HFFc6 (cell line): Measurements from ENCODE around the gene ASAP2. TPM values are rescaled to one million over a fixed set of nuclear protein-coding genes. Genes with fewer than 3 reads are reported as not detected.
A peak's percentile ranks its signal among the peaks of the same experiment; 100 is the strongest.

ENCODE experiments used
- DNase-seq: peaks from one replicate; pipeline ENCODE4 v3.0.0-alpha.2; 2018
- H3K27ac Mint-ChIP-seq: 2 replicates; pipeline ENCODE4 v1.8.0; 2020; ENCODE audit warnings: mild to moderate bottlenecking, mixed read lengths
- H3K27me3 Mint-ChIP-seq: 2 replicates; pipeline ENCODE4 v1.8.0; 2021; ENCODE audit warnings: mild to moderate bottlenecking, moderate library complexity, mixed read lengths; ENCODE audit not compliant: insufficient read depth
- H3K36me3 Mint-ChIP-seq: 2 replicates; pipeline ENCODE4 v1.8.0; 2021; ENCODE audit warnings: low read depth, mixed read lengths
- H3K4me1 Mint-ChIP-seq: 2 replicates; pipeline ENCODE4 v1.8.0; 2020; ENCODE audit warnings: low read depth, mixed read lengths
- H3K4me3 Mint-ChIP-seq: 2 replicates; pipeline ENCODE4 v1.8.0; 2020; ENCODE audit warnings: mild to moderate bottlenecking, moderate library complexity, mixed read lengths
- H3K9me3 Mint-ChIP-seq: 2 replicates; pipeline ENCODE4 v1.8.0; 2020; ENCODE audit warnings: mild to moderate bottlenecking, mixed read lengths
- total RNA-seq, 6 experiments: library from RNA; stranded (reverse); fragmentation: NEBNext Ultra II Directional; extraction: Animal tissue kit (Norgen Biotek cat#: 25700); gene quantifications; 2 replicates in 1 of 6; 3 replicates in 5 of 6; pipeline ENCODE4 v1.2.3, GENCODE V29; 2021
- TF ChIP-seq, protein P1 (sequence below): fragments of 200-600 bp; sonication (generic); IDR thresholded peaks from 2 replicates; pipeline ENCODE4 v1.5.0; 2021; ENCODE audit warnings: antibody characterized with exemption, mild to moderate bottlenecking

ASAP2 gene
- total RNA-seq, 6 experiments from 2014 or later: 31.2 to 37.4 (median 34.3) TPM

- Mint-ChIP-seq H3K4me1 (peaks cover 68% of the 10 kb centered on the region), H3K9me3 (no peaks in the 10 kb centered on the region), H3K36me3 (no peaks in the 10 kb centered on the region), H3K27ac (peak overlapping the region; percentile 97), H3K27me3 (no peaks in the 10 kb centered on the region; the same call in 1 of the 2 replicates), H3K4me3 (peak overlapping the region; percentile 83)
- DNase-seq: peak; percentile 68
- TF ChIP-seq, protein P1, sequence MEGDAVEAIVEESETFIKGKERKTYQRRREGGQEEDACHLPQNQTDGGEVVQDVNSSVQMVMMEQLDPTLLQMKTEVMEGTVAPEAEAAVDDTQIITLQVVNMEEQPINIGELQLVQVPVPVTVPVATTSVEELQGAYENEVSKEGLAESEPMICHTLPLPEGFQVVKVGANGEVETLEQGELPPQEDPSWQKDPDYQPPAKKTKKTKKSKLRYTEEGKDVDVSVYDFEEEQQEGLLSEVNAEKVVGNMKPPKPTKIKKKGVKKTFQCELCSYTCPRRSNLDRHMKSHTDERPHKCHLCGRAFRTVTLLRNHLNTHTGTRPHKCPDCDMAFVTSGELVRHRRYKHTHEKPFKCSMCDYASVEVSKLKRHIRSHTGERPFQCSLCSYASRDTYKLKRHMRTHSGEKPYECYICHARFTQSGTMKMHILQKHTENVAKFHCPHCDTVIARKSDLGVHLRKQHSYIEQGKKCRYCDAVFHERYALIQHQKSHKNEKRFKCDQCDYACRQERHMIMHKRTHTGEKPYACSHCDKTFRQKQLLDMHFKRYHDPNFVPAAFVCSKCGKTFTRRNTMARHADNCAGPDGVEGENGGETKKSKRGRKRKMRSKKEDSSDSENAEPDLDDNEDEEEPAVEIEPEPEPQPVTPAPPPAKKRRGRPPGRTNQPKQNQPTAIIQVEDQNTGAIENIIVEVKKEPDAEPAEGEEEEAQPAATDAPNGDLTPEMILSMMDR: no peak
Measured at GRCh38 chr2:9178904-9179571, 27.6 kb upstream of the ASAP2 start.

DNA sequence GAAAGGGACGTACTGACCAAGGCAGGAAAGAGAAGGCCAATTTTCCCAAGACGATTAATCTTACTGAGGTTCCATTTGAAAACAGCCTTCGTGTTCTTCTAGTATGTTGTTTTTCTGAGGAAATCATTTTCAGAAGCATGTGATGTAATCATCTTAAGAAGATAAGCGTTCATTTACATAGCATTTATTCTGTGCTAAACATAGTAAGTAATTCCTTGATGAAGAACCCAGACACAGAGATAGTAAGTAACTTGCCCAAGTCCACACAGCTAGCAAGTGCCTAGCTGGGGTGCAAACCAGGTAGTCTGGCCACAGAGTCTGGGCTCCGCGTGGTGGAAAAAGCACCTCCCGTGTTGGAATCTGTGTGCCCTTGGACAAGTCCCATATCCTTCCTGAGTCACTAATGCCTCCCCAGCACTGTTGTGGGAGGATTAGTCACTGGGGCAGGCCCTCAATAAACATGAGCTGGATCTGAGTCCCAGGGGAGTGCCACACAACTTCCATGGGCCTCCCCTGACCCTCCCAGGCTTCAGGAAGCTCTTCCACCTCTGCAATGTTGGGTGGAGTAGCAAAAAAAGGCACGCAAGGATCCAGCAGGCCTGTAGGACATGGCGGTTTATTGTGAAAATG, 26.9 kb upstream of the ASAP2 start:
- peaks cover 63% of the 10 kb centered on the region for H3K4me1 Mint-ChIP-seq
- no peaks in the 10 kb centered on the region for H3K9me3 Mint-ChIP-seq
- peak overlapping the region; percentile 83 for H3K4me3 Mint-ChIP-seq
- H3K27ac Mint-ChIP-seq: peak overlapping the region; percentile 97
- TF ChIP-seq, protein P1: no peak
- no peaks in the 10 kb centered on the region; the same call in 1 of the 2 replicates for H3K27me3 Mint-ChIP-seq
- peak; percentile 80 for DNase-seq
- no peaks in the 10 kb centered on the region for H3K36me3 Mint-ChIP-seq

GRCh38 chr2:9184361-9184760, 22.3 kb upstream of the ASAP2 start:
- Mint-ChIP-seq H3K4me3 (no peak overlapping the region), H3K27ac (no peak overlapping the region), H3K27me3 (no peaks in the 10 kb centered on the region; the same call in 1 of the 2 replicates), H3K9me3 (no peaks in the 10 kb centered on the region), H3K4me1 (peaks cover 55% of the 10 kb centered on the region), H3K36me3 (no peaks in the 10 kb centered on the region)
- no peak for DNase-seq
- TF ChIP-seq, protein P1: no peak

DNA sequence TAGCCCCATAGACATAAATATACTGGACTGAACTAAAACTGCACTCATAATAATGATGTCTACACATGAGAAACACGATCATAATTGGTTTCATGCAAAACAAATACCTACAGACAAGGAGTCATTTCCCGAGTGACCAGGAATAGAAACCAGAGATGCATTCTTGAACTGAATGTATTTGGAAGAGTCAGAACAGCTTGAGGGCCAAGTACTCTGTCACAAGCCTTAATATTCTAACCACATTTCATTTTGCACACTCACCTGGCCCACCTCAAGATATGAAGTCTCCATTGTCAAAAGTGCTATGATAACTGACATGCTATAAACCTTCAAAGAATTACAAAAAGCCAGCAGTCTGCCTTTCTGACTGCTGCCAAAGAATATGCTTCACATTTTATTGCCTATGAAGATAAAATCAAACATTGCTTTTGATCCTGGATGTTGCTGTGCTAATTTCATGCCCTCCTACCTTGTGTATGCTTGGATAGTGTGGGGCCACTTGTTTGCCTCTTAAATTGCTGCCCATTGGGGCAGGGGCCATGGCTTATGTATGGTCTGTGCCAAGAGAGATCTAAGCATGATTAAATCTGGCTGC, 18.9 kb upstream of the ASAP2 start:
- Mint-ChIP-seq H3K9me3 (no peaks in the 10 kb centered on the region), H3K27me3 (no peaks in the 10 kb centered on the region), H3K4me3 (peak overlapping the region; percentile 25), H3K27ac (peak overlapping the region; percentile 38), H3K4me1 (peaks cover 67% of the 10 kb centered on the region), H3K36me3 (no peaks in the 10 kb centered on the region)
- TF ChIP-seq, protein P1: no peak
- no peak for DNase-seq

- H3K36me3 Mint-ChIP-seq: no peaks in the 10 kb centered on the region
- no peaks in the 10 kb centered on the region for H3K27me3 Mint-ChIP-seq
- H3K9me3 Mint-ChIP-seq: no peaks in the 10 kb centered on the region
- no peak overlapping the region for H3K4me3 Mint-ChIP-seq
- TF ChIP-seq, protein P1: no peak
- H3K27ac Mint-ChIP-seq: no peak overlapping the region
- DNase-seq: no peak
- peaks cover 70% of the 10 kb centered on the region for H3K4me1 Mint-ChIP-seq
Measured at GRCh38 chr2:9188823-9189222, 17.8 kb upstream of the ASAP2 start.
